Measurements from ENCODE around the gene SLC16A3. TPM values are rescaled to one million over a fixed set of nuclear protein-coding genes. Genes with fewer than 3 reads are reported as not detected.

The SLC16A3 gene
- total and polyA plus RNA-seq, 4 donors: 1.1 to 10.5 (median 8.8) TPM

- TF ChIP-seq REST (IDR thresholded peaks at IDR 0.05) (no peak), GABPA (IDR thresholded peaks at IDR 0.05 in 1 of 2, conservative IDR thresholded peaks at IDR 0.05 in 1 of 2) (no peak), EGR1 (IDR thresholded peaks at IDR 0.05; ENCODE audit: low read depth in 2 of 2) (no peak), HNF4G (IDR thresholded peaks at IDR 0.05) (no peak), RAD21 (IDR thresholded peaks at IDR 0.05) (no peak), HNF4A (conservative IDR thresholded peaks at IDR 0.05) (no peak), SP1 (IDR thresholded peaks at IDR 0.05) (no peak), FOXA1 (IDR thresholded peaks at IDR 0.05) (no peak), RXRA (IDR thresholded peaks at IDR 0.05) (no peak), NR2F2 (IDR thresholded peaks at IDR 0.05) (no peak), MAX (IDR thresholded peaks at IDR 0.05) (no peak), FOXA2 (IDR thresholded peaks at IDR 0.05) (no peak), ATF3 (IDR thresholded peaks at IDR 0.05) (no peak), CTCF (IDR thresholded peaks at IDR 0.05; ENCODE audit: low read depth, low read length, missing input control) (no peak), YY1 (IDR thresholded peaks at IDR 0.05) (no peak), JUND (IDR thresholded peaks at IDR 0.05) (no peak), ZBTB33 (IDR thresholded peaks at IDR 0.05) (no peak)
- Histone ChIP-seq H3K36me3 (ENCODE audit: control insufficient read depth in 4 of 4, insufficient read depth in 3 of 4, low read depth in 1 of 4, low read length in 3 of 4) (peaks cover 0 to 2% (median under 1%) of the 10 kb centered on the region in 4 donors), H3K27ac (ENCODE audit: low read depth in 1 of 2, low read length in 2 of 2) (no peak overlapping the region), H3K4me3 (ENCODE audit: low read depth in 1 of 3, low read length in 3 of 3) (no peak overlapping the region), H3K27me3 (ENCODE audit: control insufficient read depth in 4 of 4, insufficient read depth in 4 of 4, low read length in 3 of 4) (no peaks in the 10 kb centered on the region), H3K9ac (ENCODE audit: low read depth in 1 of 2, low read length in 2 of 2) (no peak overlapping the region), H3K4me1 (ENCODE audit: control insufficient read depth in 4 of 4, insufficient read depth in 4 of 4, low read length in 3 of 4) (no peaks in the 10 kb centered on the region), H3K9me3 (ENCODE audit: control insufficient read depth in 4 of 4, low read length in 3 of 4) (no peaks in the 10 kb centered on the region)
- 98% methylated on average over 15 of the region's 15 CpGs for WGBS
- no peak for DNase-seq (ENCODE audit: low spot score)
These were observed 42.6 kb upstream of the SLC16A3 start for GRCh38 chr17:82186221-82186620.

GRCh38 chr17:82187500-82187899, 41.3 kb upstream of the SLC16A3 start:
- no peaks in the 10 kb centered on the region for H3K4me1 ChIP-seq (ENCODE audit: control insufficient read depth in 4 of 4, insufficient read depth in 4 of 4, low read length in 3 of 4)
- peaks cover 0 to 2% (median under 1%) of the 10 kb centered on the region in 4 donors for H3K36me3 ChIP-seq (ENCODE audit: control insufficient read depth in 4 of 4, insufficient read depth in 3 of 4, low read depth in 1 of 4, low read length in 3 of 4)
- H3K4me3 ChIP-seq (ENCODE audit: low read depth in 1 of 3, low read length in 3 of 3): no peak overlapping the region
- WGBS: 92% methylated on average over 23 of the region's 23 CpGs
- H3K9ac ChIP-seq (ENCODE audit: low read depth in 1 of 2, low read length in 2 of 2): no peak overlapping the region
- no peaks in the 10 kb centered on the region for H3K9me3 ChIP-seq (ENCODE audit: control insufficient read depth in 4 of 4, low read length in 3 of 4)
- H3K27me3 ChIP-seq (ENCODE audit: control insufficient read depth in 4 of 4, insufficient read depth in 4 of 4, low read length in 3 of 4): no peaks in the 10 kb centered on the region
- TF ChIP-seq FOXA2 (IDR thresholded peaks at IDR 0.05) (no peak), NR2F2 (IDR thresholded peaks at IDR 0.05) (no peak), EGR1 (IDR thresholded peaks at IDR 0.05; ENCODE audit: low read depth in 2 of 2) (no peak), ZBTB33 (IDR thresholded peaks at IDR 0.05) (no peak), REST (IDR thresholded peaks at IDR 0.05) (no peak), RAD21 (IDR thresholded peaks at IDR 0.05) (no peak)
- no peak for DNase-seq (ENCODE audit: low spot score)
- H3K27ac ChIP-seq (ENCODE audit: low read depth in 1 of 2, low read length in 2 of 2): no peak overlapping the region
